ENCODE results near the gene ATP9B.

ATP9B gene

GRCh38 chr18:79203017-79203605, 133.9 kb downstream of the ATP9B start:
- no peaks in the 10 kb centered on the region for H3F3A ChIP-seq (ENCODE audit: insufficient read depth, low read length)
- no peak overlapping the region for H3K9ac ChIP-seq (ENCODE audit: low read length)
- no peak for DNase-seq

GRCh38 chr18:79204889-79205807, 136.0 kb downstream of the ATP9B start:
- Histone ChIP-seq H3K4me1 (ENCODE audit: low read length) (no peaks in the 10 kb centered on the region), H3K9me2 (replicated peaks; ENCODE audit: insufficient read depth, low read length) (no peaks in the 10 kb centered on the region), H3K36me3 (replicated peaks; ENCODE audit: insufficient read depth, low read length) (no peaks in the 10 kb centered on the region), H3F3A (ENCODE audit: insufficient read depth, low read length) (no peaks in the 10 kb centered on the region), H3K9me3 (replicated peaks; ENCODE audit: insufficient read depth, low read length) (no peaks in the 10 kb centered on the region), H3K4me2 (ENCODE audit: low read depth, low read length) (no peak overlapping the region), H2AFZ (ENCODE audit: low read length) (no peak overlapping the region), H3K4me3 (ENCODE audit: low read length) (no peak overlapping the region), H3K9ac (ENCODE audit: low read length) (no peak overlapping the region), H3K27ac (ENCODE audit: low read length) (no peak overlapping the region), H4K20me1 (ENCODE audit: insufficient read depth, low read length) (no peaks in the 10 kb centered on the region), H3K27me3 (replicated peaks; ENCODE audit: insufficient read depth, low read length) (no peaks in the 10 kb centered on the region), H3K79me2 (ENCODE audit: low read length) (no peaks in the 10 kb centered on the region)
- DNase-seq, result no peak
- no peak for TF ChIP-seq CTCF (IDR thresholded peaks at IDR 0.05; ENCODE audit: low read length)
- no peak for TF ChIP-seq EZH2phosphoT487 (IDR thresholded peaks at IDR 0.05; ENCODE audit: low read length)
- no peak for TF ChIP-seq EZH2 (optimal IDR thresholded peaks at IDR 0.05; ENCODE audit: low read depth, low read length)

More at GRCh38 chr18:79203017-79203605, 133.9 kb downstream of the ATP9B start:
- H3K4me3 ChIP-seq (ENCODE audit: low read length), result no peak overlapping the region
- TF ChIP-seq EZH2phosphoT487 (IDR thresholded peaks at IDR 0.05; ENCODE audit: low read length), result no peak
- no peak for TF ChIP-seq CTCF (IDR thresholded peaks at IDR 0.05; ENCODE audit: low read length)
- TF ChIP-seq EZH2 (optimal IDR thresholded peaks at IDR 0.05; ENCODE audit: low read depth, low read length), result no peak
- H3K36me3 ChIP-seq (replicated peaks; ENCODE audit: insufficient read depth, low read length), result no peaks in the 10 kb centered on the region
- no peaks in the 10 kb centered on the region for H3K9me2 ChIP-seq (replicated peaks; ENCODE audit: insufficient read depth, low read length)
- H3K27me3 ChIP-seq (replicated peaks; ENCODE audit: insufficient read depth, low read length), result no peaks in the 10 kb centered on the region
- no peaks in the 10 kb centered on the region for H4K20me1 ChIP-seq (ENCODE audit: insufficient read depth, low read length)
- H3K4me2 ChIP-seq (ENCODE audit: low read depth, low read length), result no peak overlapping the region
- H2AFZ ChIP-seq (ENCODE audit: low read length), result no peak overlapping the region
- no peaks in the 10 kb centered on the region for H3K9me3 ChIP-seq (replicated peaks; ENCODE audit: insufficient read depth, low read length)
- H3K79me2 ChIP-seq (ENCODE audit: low read length), result no peaks in the 10 kb centered on the region
- peaks cover 3% of the 10 kb centered on the region; the same call in 1 of the 2 replicates for H3K4me1 ChIP-seq (ENCODE audit: low read length)
- H3K27ac ChIP-seq (ENCODE audit: low read length), result no peak overlapping the region

DNA sequence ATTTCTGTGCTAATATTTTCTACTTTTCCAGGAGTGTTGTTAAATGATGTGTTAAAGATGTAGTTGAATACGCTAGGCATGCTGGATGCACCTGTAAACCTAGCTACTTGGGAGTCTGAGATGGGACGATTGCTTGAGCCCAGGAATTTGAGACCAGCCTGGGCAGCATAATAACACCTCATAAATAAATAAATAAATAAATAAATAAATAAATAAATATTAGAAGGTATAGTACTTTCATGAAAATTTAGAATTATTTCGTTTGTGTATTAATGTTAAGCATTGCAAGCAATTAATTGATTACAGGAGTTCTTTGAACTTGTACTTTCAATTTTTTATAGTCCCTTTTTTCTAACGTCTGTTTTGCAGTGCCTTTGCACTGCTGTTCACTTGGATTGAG, 137.2 kb downstream of the ATP9B start:
- Histone ChIP-seq H3K36me3 (replicated peaks; ENCODE audit: insufficient read depth, low read length) (no peaks in the 10 kb centered on the region), H3K9me3 (replicated peaks; ENCODE audit: insufficient read depth, low read length) (no peaks in the 10 kb centered on the region)
- no peak for DNase-seq

More for the DNA sequence above, 137.2 kb downstream of the ATP9B start:
- no peak overlapping the region for H2AFZ ChIP-seq (ENCODE audit: low read length)
- no peak overlapping the region for H3K4me2 ChIP-seq (ENCODE audit: low read depth, low read length)
- no peak overlapping the region for H3K27ac ChIP-seq (ENCODE audit: low read length)
- H3F3A ChIP-seq (ENCODE audit: insufficient read depth, low read length), result no peaks in the 10 kb centered on the region
- H4K20me1 ChIP-seq (ENCODE audit: insufficient read depth, low read length), result no peaks in the 10 kb centered on the region
- no peaks in the 10 kb centered on the region for H3K27me3 ChIP-seq (replicated peaks; ENCODE audit: insufficient read depth, low read length)
- H3K79me2 ChIP-seq (ENCODE audit: low read length), result no peaks in the 10 kb centered on the region
- no peak for TF ChIP-seq CTCF (IDR thresholded peaks at IDR 0.05; ENCODE audit: low read length)
- no peak for TF ChIP-seq EZH2 (optimal IDR thresholded peaks at IDR 0.05; ENCODE audit: low read depth, low read length)
- no peak for TF ChIP-seq EZH2phosphoT487 (IDR thresholded peaks at IDR 0.05; ENCODE audit: low read length)
- no peaks in the 10 kb centered on the region for H3K9me2 ChIP-seq (replicated peaks; ENCODE audit: insufficient read depth, low read length)
- H3K4me3 ChIP-seq (ENCODE audit: low read length), result no peak overlapping the region
- no peak overlapping the region for H3K9ac ChIP-seq (ENCODE audit: low read length)
- H3K4me1 ChIP-seq (ENCODE audit: low read length), result no peaks in the 10 kb centered on the region

Measured in MM.1S (cell line).